ENCODE results near the gene MACROD2.

DNA sequence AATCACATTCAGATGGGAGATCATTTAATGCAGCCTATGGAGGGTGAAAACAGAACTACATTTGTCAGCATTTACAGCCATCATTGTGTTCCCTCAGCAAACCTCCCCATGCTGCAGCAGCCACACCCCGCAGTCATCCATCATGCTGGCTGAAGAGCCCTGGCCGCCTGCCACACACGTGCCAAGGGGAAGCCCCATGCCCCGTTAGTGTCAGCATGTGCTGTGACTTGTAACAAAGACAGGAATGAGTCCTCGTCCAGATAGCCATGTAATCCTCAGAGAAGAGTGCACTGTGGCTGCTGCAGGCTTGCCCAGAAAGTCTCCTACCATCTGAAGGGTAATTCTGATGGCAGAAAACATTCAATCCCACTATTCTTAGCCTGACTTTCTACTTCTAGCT, 1480.2 kb downstream of the MACROD2 start:
- TF ChIP-seq CTCF (IDR thresholded peaks at IDR 0.05) (no peak), POLR2A (IDR thresholded peaks at IDR 0.05) (no peak)
